NK-92 (cell line): ENCODE measurements around the gene IL4R.
A peak's percentile ranks its signal among the peaks of the same experiment; 100 is the strongest.

Source experiments
- DNase-seq: peaks from one replicate; lab custom pipeline; 2025; ENCODE audit not compliant: unreplicated experiment; lab: John Stamatoyannopoulos, UW

IL4R gene

GRCh38 chr16:27353853-27354252 lies 40.1 kb downstream of the IL4R start:
- no peak for DNase-seq

GRCh38 chr16:27355610-27356009 lies 41.8 kb downstream of the IL4R start:
- DNase-seq = no peak

DNA sequence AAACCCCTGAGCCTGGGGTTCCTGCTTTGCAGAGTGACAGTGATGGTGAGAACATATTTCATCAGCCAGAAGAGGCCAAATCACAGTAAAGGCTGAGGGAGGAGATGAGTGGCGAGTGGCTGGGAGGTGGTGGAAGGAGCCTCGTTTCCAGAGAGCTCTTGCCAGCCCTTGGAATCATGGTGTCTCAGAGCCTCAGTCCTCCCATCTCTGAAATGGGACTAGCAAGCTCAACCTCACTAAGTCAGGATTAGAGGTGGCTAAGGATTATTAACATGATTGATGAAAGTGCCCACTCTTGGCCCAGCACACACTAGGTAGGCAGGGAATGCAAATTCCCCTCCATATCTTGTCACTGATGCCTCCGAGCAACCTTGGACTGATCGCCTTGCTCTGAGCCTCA lies 43.0 kb downstream of the IL4R start:
- no peak for DNase-seq

- no peak for DNase-seq
These were observed 45.3 kb downstream of the IL4R start for GRCh38 chr16:27359051-27359450.

GRCh38 chr16:27359615-27360014 lies 45.8 kb downstream of the IL4R start:
- DNase-seq = no peak

- no peak for DNase-seq
These were observed 48.2 kb downstream of the IL4R start for GRCh38 chr16:27361987-27362386.

GRCh38 chr16:27362570-27363245 lies 48.9 kb downstream of the IL4R start:
- no peak for DNase-seq

DNA sequence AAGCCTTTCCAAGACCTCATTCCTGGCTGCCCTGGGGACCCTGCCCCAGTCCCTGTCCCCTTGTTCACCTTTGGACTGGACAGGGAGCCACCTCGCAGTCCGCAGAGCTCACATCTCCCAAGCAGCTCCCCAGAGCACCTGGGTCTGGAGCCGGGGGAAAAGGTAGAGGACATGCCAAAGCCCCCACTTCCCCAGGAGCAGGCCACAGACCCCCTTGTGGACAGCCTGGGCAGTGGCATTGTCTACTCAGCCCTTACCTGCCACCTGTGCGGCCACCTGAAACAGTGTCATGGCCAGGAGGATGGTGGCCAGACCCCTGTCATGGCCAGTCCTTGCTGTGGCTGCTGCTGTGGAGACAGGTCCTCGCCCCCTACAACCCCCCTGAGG lies 49.5 kb downstream of the IL4R start:
- no peak for DNase-seq

GRCh38 chr16:27363797-27364196 lies 50.0 kb downstream of the IL4R start:
- no peak for DNase-seq

DNA sequence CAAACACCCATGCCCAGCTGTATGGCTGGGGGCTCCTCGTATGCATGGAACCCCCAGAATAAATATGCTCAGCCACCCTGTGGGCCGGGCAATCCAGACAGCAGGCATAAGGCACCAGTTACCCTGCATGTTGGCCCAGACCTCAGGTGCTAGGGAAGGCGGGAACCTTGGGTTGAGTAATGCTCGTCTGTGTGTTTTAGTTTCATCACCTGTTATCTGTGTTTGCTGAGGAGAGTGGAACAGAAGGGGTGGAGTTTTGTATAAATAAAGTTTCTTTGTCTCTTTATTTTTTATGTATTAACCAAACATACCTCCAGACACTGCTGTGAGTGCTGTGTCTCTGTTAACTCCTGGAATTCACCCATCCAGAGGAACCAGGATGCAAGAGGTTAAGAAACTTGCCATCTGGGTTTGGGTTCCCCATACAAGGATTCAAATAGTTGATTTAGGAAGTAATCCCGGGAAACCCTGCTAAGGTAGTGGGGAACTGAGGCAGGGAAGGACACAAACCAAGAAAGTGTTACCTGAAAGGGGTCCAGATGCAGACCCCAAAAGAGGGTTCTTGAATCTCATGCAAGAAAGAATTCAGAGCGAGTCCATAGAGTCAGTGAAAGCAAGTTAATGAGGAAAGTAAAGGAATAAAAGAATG lies 50.8 kb downstream of the IL4R start:
- DNase-seq = no peak

DNA sequence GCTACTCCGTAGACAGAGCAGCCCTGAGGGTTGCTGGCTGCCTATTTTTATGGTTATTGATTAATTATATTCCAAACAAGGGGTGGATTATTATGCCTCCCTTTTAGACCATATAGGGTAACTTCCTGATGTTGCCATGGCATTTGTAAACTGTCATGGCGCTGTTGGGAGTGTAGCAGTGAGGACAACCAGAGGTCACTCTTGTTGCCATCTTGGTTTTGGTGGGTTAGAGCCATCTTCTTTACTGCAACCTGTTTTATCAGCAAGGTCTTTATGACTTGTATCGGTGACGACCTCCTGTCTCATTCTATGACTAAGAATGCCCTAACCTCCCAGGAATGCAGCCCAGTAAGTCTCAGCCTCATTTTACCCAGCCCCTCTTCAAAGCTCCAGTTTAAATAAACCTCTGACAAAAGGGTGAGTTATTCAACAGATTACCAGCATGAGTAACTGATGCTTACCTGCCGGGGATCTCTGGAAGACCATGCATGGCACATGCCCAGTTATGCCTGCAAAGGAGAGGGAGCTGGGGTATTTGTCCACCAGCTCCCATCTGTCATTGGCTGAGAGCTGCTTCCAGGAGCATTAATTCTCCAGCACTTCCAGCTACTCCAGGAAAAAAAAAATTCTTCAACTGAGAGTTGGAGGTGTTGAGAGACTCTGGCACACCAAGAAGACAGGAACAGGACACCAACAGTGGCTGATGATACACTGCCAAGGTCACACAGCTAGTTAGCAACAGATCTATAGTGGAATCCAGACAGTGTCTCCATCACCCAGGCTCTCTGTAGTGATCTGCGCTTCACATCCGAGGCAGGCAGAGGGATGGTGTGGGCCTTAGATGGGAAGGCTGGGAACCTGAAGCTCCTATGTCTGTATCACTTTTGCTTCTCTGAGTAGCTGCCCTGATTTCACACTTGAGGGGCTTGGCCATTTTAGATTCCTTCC lies 51.6 kb downstream of the IL4R start:
- DNase-seq = no peak

GRCh38 chr16:27366687-27367460 lies 53.1 kb downstream of the IL4R start:
- no peak for DNase-seq

DNA sequence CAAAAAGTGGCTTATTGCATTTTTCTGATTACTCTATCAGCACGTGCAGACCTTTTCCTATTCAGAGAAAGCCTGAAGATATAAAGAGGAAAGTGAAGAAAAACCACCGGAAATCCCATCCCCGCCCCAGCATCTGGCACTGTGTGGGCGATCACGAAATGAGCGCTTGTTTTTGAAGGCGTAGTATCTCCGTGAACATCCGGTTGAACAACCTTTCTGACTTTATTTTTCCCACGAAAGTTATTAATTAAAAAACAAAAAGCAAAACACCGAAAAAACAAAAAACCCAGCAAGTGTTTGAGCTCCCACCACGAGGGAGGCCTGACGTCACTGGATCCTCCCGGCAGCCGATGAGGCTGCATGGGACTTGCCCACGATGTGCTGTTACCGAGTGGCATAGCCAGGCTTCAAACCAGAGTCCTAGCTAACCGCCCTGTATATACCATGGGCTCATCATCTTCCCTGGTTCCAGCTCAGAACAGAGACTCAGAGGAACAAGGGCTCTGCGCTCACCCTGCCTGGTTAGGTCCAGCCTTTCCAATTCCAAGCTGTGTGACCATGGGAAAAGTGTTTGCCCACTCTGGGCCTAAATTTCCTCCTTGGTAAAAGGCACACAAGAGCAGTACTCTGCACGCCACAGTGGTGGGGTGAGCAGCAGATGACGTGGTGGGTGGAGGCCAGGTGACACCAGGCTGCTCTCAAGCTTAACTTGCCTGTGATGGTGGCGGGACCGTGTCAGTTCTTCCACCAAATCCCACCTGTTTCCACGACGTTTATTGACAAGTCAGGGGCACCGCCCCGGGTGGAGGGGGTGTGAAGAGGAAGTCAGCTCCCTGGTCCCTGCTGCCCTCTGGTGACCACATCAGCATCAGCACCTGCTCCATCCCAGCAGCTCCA lies 53.9 kb downstream of the IL4R start:
- peak; percentile 36 for DNase-seq

GRCh38 chr16:27368358-27368722 lies 54.6 kb downstream of the IL4R start:
- DNase-seq = no peak

DNA sequence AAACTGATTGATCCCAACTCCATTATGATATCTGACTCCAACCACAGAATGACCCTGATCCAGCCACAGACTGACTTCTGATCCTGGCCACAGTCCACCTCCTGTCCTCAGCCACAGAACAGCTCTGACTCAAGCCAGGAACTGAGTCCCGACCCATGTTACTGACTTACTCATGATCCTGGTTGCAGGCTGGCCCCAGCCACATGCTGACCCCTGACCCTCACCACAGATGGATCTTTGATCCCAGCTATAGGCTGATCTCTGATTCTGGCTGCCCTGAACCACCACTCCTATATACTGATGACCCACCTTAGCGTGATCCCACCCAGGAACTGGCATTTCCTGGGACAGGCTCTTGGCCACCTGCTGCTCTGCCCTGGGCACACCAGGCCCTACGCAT lies 56.0 kb downstream of the IL4R start:
- no peak for DNase-seq

DNA sequence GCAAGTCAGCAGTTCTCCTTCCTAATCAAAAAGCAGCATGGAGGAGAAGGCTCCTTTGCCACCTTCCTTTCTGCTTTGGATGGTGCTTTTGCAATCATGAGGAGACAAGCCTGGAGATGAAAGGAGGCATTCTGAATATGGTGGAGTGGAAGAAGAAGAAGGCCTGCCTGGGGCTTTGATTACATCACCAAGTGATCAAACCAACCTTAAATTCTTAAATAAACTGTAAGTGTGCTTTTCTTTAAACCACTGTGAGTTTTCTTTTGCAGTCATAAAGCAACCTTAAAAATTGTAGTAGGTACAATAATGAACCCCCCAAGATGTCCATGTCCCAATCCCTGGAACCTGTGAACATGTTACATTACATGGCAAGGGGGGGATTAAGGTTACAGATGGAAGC lies 56.5 kb downstream of the IL4R start:
- DNase-seq = no peak

DNA sequence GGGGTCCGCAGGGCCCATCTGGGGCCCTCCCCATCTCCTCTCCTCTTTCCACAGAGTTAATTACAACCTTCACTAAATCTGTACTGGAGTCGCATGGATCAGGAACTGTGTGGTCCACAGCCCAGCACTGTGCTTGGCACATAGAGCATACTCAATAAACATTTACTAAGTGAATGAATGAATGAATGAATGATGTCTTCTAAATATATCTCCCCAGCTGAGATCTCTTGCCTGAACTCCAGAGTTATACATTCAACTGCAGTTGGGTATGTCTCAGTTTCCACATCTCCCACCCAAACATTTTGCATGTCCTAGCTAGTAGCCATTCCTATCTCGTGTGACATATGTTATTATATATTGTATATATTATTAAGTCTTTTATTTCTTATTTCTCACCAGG lies 59.5 kb downstream of the IL4R start:
- no peak for DNase-seq

GRCh38 chr16:27374221-27374803 lies 60.5 kb downstream of the IL4R start:
- no peak for DNase-seq

GRCh38 chr16:27374804-27375425 lies 61.1 kb downstream of the IL4R start:
- no peak for DNase-seq
